Measurements from ENCODE around the gene ISM1. TPM values are rescaled to one million over a fixed set of nuclear protein-coding genes. Genes with fewer than 3 reads are reported as not detected.

ISM1 gene
- total and polyA plus RNA-seq, 2 experiments from 2014 or later, result 0.15 to 0.63 TPM

- no peaks in the 10 kb centered on the region for H3K4me1 ChIP-seq (ENCODE audit: insufficient read depth)
- Mint-ChIP-seq H3K27me3 (ENCODE audit: insufficient read depth, low read depth, poor library complexity) (peaks cover 2% of the 10 kb centered on the region), H3K36me3 (ENCODE audit: low read depth) (no peaks in the 10 kb centered on the region), H3K27ac (no peak overlapping the region), H3K4me3 (no peak overlapping the region), H3K9me3 (no peaks in the 10 kb centered on the region), H3K4me1 (no peaks in the 10 kb centered on the region; the same call in 1 of the 3 replicates)
- H3F3A ChIP-seq (replicated peaks; ENCODE audit: low read depth), result no peaks in the 10 kb centered on the region
- no peak for ATAC-seq
- TF ChIP-seq ZNF331 (CRISPR knock-in tag; IDR thresholded peaks at IDR 0.05; ENCODE audit: low read depth) (no peak), NANOG (IDR thresholded peaks at IDR 0.05; ENCODE audit: borderline replicate concordance) (no peak), POLR2AphosphoS5 (IDR thresholded peaks at IDR 0.05; ENCODE audit: low read depth) (no peak), ZNF114 (CRISPR knock-in tag; IDR thresholded peaks at IDR 0.05) (no peak), EZH2 (IDR thresholded peaks at IDR 0.05; ENCODE audit: low read depth, unreplicated experiment) (no peak), STAT1 (IDR thresholded peaks at IDR 0.05; ENCODE audit: unreplicated experiment) (no peak), JUNB (IDR thresholded peaks at IDR 0.05; ENCODE audit: unreplicated experiment) (no peak), ETS1 (IDR thresholded peaks at IDR 0.05) (no peak), CREB1 (CRISPR knock-in tag; IDR thresholded peaks at IDR 0.05; ENCODE audit: low read depth) (no peak), EZH2phosphoT487 (IDR thresholded peaks at IDR 0.05; ENCODE audit: unreplicated experiment) (no peak)
- TF ChIP-seq, protein P1, sequence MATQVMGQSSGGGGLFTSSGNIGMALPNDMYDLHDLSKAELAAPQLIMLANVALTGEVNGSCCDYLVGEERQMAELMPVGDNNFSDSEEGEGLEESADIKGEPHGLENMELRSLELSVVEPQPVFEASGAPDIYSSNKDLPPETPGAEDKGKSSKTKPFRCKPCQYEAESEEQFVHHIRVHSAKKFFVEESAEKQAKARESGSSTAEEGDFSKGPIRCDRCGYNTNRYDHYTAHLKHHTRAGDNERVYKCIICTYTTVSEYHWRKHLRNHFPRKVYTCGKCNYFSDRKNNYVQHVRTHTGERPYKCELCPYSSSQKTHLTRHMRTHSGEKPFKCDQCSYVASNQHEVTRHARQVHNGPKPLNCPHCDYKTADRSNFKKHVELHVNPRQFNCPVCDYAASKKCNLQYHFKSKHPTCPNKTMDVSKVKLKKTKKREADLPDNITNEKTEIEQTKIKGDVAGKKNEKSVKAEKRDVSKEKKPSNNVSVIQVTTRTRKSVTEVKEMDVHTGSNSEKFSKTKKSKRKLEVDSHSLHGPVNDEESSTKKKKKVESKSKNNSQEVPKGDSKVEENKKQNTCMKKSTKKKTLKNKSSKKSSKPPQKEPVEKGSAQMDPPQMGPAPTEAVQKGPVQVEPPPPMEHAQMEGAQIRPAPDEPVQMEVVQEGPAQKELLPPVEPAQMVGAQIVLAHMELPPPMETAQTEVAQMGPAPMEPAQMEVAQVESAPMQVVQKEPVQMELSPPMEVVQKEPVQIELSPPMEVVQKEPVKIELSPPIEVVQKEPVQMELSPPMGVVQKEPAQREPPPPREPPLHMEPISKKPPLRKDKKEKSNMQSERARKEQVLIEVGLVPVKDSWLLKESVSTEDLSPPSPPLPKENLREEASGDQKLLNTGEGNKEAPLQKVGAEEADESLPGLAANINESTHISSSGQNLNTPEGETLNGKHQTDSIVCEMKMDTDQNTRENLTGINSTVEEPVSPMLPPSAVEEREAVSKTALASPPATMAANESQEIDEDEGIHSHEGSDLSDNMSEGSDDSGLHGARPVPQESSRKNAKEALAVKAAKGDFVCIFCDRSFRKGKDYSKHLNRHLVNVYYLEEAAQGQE (IDR thresholded peaks at IDR 0.05; ENCODE audit: unreplicated experiment), result no peak
- TF ChIP-seq, protein P2, sequence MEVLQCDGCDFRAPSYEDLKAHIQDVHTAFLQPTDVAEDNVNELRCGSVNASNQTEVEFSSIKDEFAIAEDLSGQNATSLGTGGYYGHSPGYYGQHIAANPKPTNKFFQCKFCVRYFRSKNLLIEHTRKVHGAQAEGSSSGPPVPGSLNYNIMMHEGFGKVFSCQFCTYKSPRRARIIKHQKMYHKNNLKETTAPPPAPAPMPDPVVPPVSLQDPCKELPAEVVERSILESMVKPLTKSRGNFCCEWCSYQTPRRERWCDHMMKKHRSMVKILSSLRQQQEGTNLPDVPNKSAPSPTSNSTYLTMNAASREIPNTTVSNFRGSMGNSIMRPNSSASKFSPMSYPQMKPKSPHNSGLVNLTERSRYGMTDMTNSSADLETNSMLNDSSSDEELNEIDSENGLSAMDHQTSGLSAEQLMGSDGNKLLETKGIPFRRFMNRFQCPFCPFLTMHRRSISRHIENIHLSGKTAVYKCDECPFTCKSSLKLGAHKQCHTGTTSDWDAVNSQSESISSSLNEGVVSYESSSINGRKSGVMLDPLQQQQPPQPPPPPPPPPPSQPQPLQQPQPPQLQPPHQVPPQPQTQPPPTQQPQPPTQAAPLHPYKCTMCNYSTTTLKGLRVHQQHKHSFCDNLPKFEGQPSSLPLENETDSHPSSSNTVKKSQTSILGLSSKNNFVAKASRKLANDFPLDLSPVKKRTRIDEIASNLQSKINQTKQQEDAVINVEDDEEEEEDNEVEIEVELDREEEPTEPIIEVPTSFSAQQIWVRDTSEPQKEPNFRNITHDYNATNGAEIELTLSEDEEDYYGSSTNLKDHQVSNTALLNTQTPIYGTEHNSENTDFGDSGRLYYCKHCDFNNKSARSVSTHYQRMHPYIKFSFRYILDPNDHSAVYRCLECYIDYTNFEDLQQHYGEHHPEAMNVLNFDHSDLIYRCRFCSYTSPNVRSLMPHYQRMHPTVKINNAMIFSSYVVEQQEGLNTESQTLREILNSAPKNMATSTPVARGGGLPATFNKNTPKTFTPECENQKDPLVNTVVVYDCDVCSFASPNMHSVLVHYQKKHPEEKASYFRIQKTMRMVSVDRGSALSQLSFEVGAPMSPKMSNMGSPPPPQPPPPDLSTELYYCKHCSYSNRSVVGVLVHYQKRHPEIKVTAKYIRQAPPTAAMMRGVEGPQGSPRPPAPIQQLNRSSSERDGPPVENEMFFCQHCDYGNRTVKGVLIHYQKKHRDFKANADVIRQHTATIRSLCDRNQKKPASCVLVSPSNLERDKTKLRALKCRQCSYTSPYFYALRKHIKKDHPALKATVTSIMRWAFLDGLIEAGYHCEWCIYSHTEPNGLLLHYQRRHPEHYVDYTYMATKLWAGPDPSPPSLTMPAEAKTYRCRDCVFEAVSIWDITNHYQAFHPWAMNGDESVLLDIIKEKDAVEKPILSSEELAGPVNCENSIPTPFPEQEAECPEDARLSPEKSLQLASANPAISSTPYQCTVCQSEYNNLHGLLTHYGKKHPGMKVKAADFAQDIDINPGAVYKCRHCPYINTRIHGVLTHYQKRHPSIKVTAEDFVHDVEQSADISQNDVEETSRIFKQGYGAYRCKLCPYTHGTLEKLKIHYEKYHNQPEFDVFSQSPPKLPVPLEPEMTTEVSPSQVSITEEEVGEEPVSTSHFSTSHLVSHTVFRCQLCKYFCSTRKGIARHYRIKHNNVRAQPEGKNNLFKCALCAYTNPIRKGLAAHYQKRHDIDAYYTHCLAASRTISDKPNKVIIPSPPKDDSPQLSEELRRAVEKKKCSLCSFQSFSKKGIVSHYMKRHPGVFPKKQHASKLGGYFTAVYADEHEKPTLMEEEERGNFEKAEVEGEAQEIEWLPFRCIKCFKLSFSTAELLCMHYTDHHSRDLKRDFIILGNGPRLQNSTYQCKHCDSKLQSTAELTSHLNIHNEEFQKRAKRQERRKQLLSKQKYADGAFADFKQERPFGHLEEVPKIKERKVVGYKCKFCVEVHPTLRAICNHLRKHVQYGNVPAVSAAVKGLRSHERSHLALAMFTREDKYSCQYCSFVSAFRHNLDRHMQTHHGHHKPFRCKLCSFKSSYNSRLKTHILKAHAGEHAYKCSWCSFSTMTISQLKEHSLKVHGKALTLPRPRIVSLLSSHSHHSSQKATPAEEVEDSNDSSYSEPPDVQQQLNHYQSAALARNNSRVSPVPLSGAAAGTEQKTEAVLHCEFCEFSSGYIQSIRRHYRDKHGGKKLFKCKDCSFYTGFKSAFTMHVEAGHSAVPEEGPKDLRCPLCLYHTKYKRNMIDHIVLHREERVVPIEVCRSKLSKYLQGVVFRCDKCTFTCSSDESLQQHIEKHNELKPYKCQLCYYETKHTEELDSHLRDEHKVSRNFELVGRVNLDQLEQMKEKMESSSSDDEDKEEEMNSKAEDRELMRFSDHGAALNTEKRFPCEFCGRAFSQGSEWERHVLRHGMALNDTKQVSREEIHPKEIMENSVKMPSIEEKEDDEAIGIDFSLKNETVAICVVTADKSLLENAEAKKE (CRISPR knock-in tag; IDR thresholded peaks at IDR 0.05), result no peak
- TF ChIP-seq, protein P3, sequence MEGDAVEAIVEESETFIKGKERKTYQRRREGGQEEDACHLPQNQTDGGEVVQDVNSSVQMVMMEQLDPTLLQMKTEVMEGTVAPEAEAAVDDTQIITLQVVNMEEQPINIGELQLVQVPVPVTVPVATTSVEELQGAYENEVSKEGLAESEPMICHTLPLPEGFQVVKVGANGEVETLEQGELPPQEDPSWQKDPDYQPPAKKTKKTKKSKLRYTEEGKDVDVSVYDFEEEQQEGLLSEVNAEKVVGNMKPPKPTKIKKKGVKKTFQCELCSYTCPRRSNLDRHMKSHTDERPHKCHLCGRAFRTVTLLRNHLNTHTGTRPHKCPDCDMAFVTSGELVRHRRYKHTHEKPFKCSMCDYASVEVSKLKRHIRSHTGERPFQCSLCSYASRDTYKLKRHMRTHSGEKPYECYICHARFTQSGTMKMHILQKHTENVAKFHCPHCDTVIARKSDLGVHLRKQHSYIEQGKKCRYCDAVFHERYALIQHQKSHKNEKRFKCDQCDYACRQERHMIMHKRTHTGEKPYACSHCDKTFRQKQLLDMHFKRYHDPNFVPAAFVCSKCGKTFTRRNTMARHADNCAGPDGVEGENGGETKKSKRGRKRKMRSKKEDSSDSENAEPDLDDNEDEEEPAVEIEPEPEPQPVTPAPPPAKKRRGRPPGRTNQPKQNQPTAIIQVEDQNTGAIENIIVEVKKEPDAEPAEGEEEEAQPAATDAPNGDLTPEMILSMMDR (conservative IDR thresholded peaks at IDR 0.05; ENCODE audit: low read depth in 2 of 2), result no peak
- H3K4me2 ChIP-seq, result no peak overlapping the region
- DNase-seq (ENCODE audit: low spot score), result no peak
- H3K9me2 ChIP-seq (ENCODE audit: insufficient read depth), result no peaks in the 10 kb centered on the region
- H3K4me3 ChIP-seq, result no peak overlapping the region
- no peaks in the 10 kb centered on the region for H3K79me2 ChIP-seq (replicated peaks; ENCODE audit: insufficient read depth)
- no peaks in the 10 kb centered on the region for H3K27me3 ChIP-seq (ENCODE audit: insufficient read depth)
- H2AFZ ChIP-seq, result no peak overlapping the region
- no peaks in the 10 kb centered on the region for H3K36me3 ChIP-seq (ENCODE audit: insufficient read depth)
- no peaks in the 10 kb centered on the region for H4K20me1 ChIP-seq (replicated peaks; ENCODE audit: insufficient read depth)
- H3K27ac ChIP-seq (ENCODE audit: low read depth), result no peak overlapping the region
Measured at GRCh38 chr20:13297147-13297899, 76.2 kb downstream of the ISM1 start.
